ENCODE data around the gene BRPF1. TPM values are rescaled to one million over a fixed set of nuclear protein-coding genes. Genes with fewer than 3 reads are reported as not detected.
A peak's percentile ranks its signal among the peaks of the same experiment; 100 is the strongest.

Gene BRPF1
- total and polyA plus RNA-seq, 2 donors from 2014 or later, result 6.2 to 22.4 TPM

GRCh38 chr3:9713142-9713541 is 18.4 kb upstream of the BRPF1 start:
- Histone ChIP-seq H3K9ac (ENCODE audit: low read length in 3 of 3) (no peak overlapping the region), H3K27me3 (ENCODE audit: control insufficient read depth, insufficient read depth, low read length) (no peaks in the 10 kb centered on the region), H3K9me3 (ENCODE audit: control insufficient read depth in 2 of 3, insufficient read depth in 1 of 3, low read length in 3 of 3) (no peaks in the 10 kb centered on the region), H3K27ac (ENCODE audit: low read depth in 2 of 2, low read length in 2 of 2) (no peak overlapping the region), H3K36me3 (ENCODE audit: control insufficient read depth in 2 of 3, insufficient read depth in 3 of 3, low read length in 3 of 3) (no peaks in the 10 kb centered on the region), H3K4me1 (ENCODE audit: control insufficient read depth in 2 of 3, insufficient read depth in 2 of 3, low read depth in 1 of 3, low read length in 3 of 3) (no peaks in the 10 kb centered on the region), H3K4me3 (ENCODE audit: low read length in 3 of 3) (no peak overlapping the region)
- FAIRE-seq, result no peak
- intact Hi-C loops (cut with DNase I), result no loop called here
- DNase-seq, result no peak
- TF ChIP-seq CTCF (IDR thresholded peaks at IDR 0.05; ENCODE audit: borderline replicate concordance, extremely low read depth, insufficient read depth), result no peak

GRCh38 chr3:9715136-9715535 is 16.4 kb upstream of the BRPF1 start:
- Histone ChIP-seq H3K4me3 (ENCODE audit: low read length in 3 of 3) (no peak overlapping the region), H3K27me3 (ENCODE audit: control insufficient read depth, insufficient read depth, low read length) (no peaks in the 10 kb centered on the region), H3K36me3 (ENCODE audit: control insufficient read depth in 2 of 3, insufficient read depth in 3 of 3, low read length in 3 of 3) (no peaks in the 10 kb centered on the region), H3K9ac (ENCODE audit: low read length in 3 of 3) (no peak overlapping the region), H3K27ac (ENCODE audit: low read depth in 2 of 2, low read length in 2 of 2) (peak overlapping the region in 1 of 2 donors; percentile 28), H3K4me1 (ENCODE audit: control insufficient read depth in 2 of 3, insufficient read depth in 2 of 3, low read depth in 1 of 3, low read length in 3 of 3) (no peaks in the 10 kb centered on the region), H3K9me3 (ENCODE audit: control insufficient read depth in 2 of 3, insufficient read depth in 1 of 3, low read length in 3 of 3) (no peaks in the 10 kb centered on the region)
- no peak for TF ChIP-seq CTCF (IDR thresholded peaks at IDR 0.05; ENCODE audit: borderline replicate concordance, extremely low read depth, insufficient read depth)
- intact Hi-C loops (cut with DNase I), result no loop called here
- no peak for DNase-seq
- no peak for FAIRE-seq

GRCh38 chr3:9715764-9716437 is 15.6 kb upstream of the BRPF1 start:
- Histone ChIP-seq H3K36me3 (ENCODE audit: control insufficient read depth in 2 of 3, insufficient read depth in 3 of 3, low read length in 3 of 3) (no peaks in the 10 kb centered on the region), H3K9ac (ENCODE audit: low read length in 3 of 3) (no peak overlapping the region), H3K9me3 (ENCODE audit: control insufficient read depth in 2 of 3, insufficient read depth in 1 of 3, low read length in 3 of 3) (no peaks in the 10 kb centered on the region), H3K27me3 (ENCODE audit: control insufficient read depth, insufficient read depth, low read length) (no peaks in the 10 kb centered on the region), H3K27ac (ENCODE audit: low read depth in 2 of 2, low read length in 2 of 2) (peak overlapping the region; percentile 44 to 49), H3K4me3 (ENCODE audit: low read length in 3 of 3) (no peak overlapping the region), H3K4me1 (ENCODE audit: control insufficient read depth in 2 of 3, insufficient read depth in 2 of 3, low read depth in 1 of 3, low read length in 3 of 3) (no peaks in the 10 kb centered on the region)
- TF ChIP-seq CTCF (IDR thresholded peaks at IDR 0.05; ENCODE audit: borderline replicate concordance, extremely low read depth, insufficient read depth), result peak; percentile 67
- DNase-seq, result peak in 3 of 5 donors; percentile 22 to 81 (median 57)
- intact Hi-C loops (cut with DNase I), result no loop called here
- no peak for FAIRE-seq

Data from kidney (tissue), 14 donors.